Transverse colon (tissue), 4 donors: ENCODE data around the gene AMOTL2. TPM values are rescaled to one million over a fixed set of nuclear protein-coding genes. Genes with fewer than 3 reads are reported as not detected.

Experiments used
- DNase-seq: peaks from one replicate; pipeline ENCODE4 v3.0.0-alpha.2; 2019
- H3K27ac ChIP-seq, 4 donors: fragments of 200-600 bp; sonication (generic); 2 replicates each; pipeline ENCODE4 v1.5.1; 2016 to 2018; ENCODE audit warnings: inconsistent platforms in 4 of 4
- H3K27me3 ChIP-seq: fragments of 200-600 bp; sonication (generic); 2 replicates; pipeline ENCODE4 v1.5.1; 2017; ENCODE audit warnings: inconsistent platforms
- H3K36me3 ChIP-seq, 4 donors: fragments of 200-600 bp; sonication (generic); 2 replicates each; pipeline ENCODE4 v1.5.1; 2017 to 2019; ENCODE audit warnings: inconsistent platforms in 4 of 4
- H3K4me1 ChIP-seq, 4 donors: fragments of 200-600 bp; sonication (generic); 2 replicates each; pipeline ENCODE4 v1.5.1; 2017 to 2020; ENCODE audit warnings: inconsistent platforms in 4 of 4
- H3K4me3 ChIP-seq, 4 donors: fragments of 200-600 bp; sonication (generic); 1 replicate in 1 of 4; 2 replicates in 3 of 4; pipeline versions ENCODE4 v1.5.1 to v1.6.1; 2017 to 2019; ENCODE audit warnings: inconsistent platforms in 4 of 4
- H3K9me3 ChIP-seq, 2 donors: fragments of 200-600 bp; sonication (generic); 2 replicates each; pipeline ENCODE4 v1.5.1; 2017 to 2019; ENCODE audit warnings: inconsistent platforms in 2 of 2
- CTCF ChIP-seq, 5 experiments: fragments of 200-600 bp in 3 of 5; fragments of 450-650 bp in 2 of 5; sonication (generic) in 3 of 5; IDR thresholded peaks; 1 replicate in 2 of 5; 2 replicates in 3 of 5; pipeline ENCODE4 v1.5.1; 2016 to 2017; ENCODE audit warnings: antibody characterized with exemption in 5 of 5, inconsistent platforms in 3 of 5, mild to moderate bottlenecking in 2 of 5, moderate library complexity in 1 of 5
- EP300 ChIP-seq: sonication (generic); formaldehyde crosslinking; IDR thresholded peaks from one replicate; pipeline ENCODE4 v1.6.1; 2017; ENCODE audit warnings: antibody characterized with exemption, low read depth
- POLR2A ChIP-seq: fragments of 450-650 bp; IDR thresholded peaks from one replicate; pipeline ENCODE4 v1.6.1; 2016; ENCODE audit warnings: antibody characterized with exemption, mild to moderate bottlenecking, moderate library complexity
- POLR2AphosphoS5 ChIP-seq, 3 donors: sonication (generic); formaldehyde crosslinking; IDR thresholded peaks; one replicate each; pipeline ENCODE4 v1.6.1; 2016; ENCODE audit warnings: antibody characterized with exemption in 3 of 3
- WGBS, 2 donors: methylation state at CpG; one replicate each; pipeline ENCODE4 v1.1.5; 2018; ENCODE audit warnings: low coverage in 1 of 2; 5-methylcytosine and 5-hydroxymethylcytosine counted together
- in situ Hi-C, 4 donors: fragments of 200-750 bp; cut with MboI; loops; one replicate each; pipeline versions ENCODE4 v1.15.0 to v1.15.1; 2017; ENCODE audit warnings: low sequenced_read_pairs in 3 of 4, low pct_ligation_motif_present in 1 of 4, low pct_unique_long_range_greater_than_20kb in 1 of 4
- intact Hi-C: fragments of 100-400 bp; cut with DNase I; formaldehyde crosslinking; loops from one replicate; pipeline ENCODE4 v1.15.1; 2023; ENCODE audit warnings: low total_unique reads
- total RNA-seq, 4 donors: library from RNA; depleted of rRNA; stranded (reverse); fragments of >200 nt; gene quantifications; one replicate each; pipeline ENCODE4 v1.1.0, GENCODE V29; 2016

AMOTL2 gene
- total RNA-seq, 4 donors from 2014 or later: 14.5 to 50.9 (median 23.8) TPM

GRCh38 chr3:134409041-134409440 lies 34.8 kb upstream of the AMOTL2 start:
- TF ChIP-seq POLR2A (no peak), POLR2AphosphoS5 (IDR thresholded peaks at IDR 0.05) (no peak), EP300 (no peak), CTCF (IDR thresholded peaks at IDR 0.05) (no peak)
- H3K4me3 ChIP-seq: no peak overlapping the region
- peaks cover 41% of the 10 kb centered on the region for H3K27me3 ChIP-seq
- no peak overlapping the region for H3K27ac ChIP-seq
- no peaks in the 10 kb centered on the region for H3K9me3 ChIP-seq
- H3K4me1 ChIP-seq: peaks cover 6 to 13% (median 11%) of the 10 kb centered on the region in 4 donors
- intact Hi-C loops (no loop called here), in situ Hi-C loops (no loop called here)
- no peaks in the 10 kb centered on the region for H3K36me3 ChIP-seq
- WGBS, 2 donors: 62 to 81% methylated on average over 1 of the region's 1 CpG
- DNase-seq: no peak

- intact Hi-C loops (no loop called here), in situ Hi-C loops (no loop called here)
- DNase-seq: no peak
- Histone ChIP-seq H3K27ac (no peak overlapping the region), H3K4me3 (no peak overlapping the region), H3K4me1 (peaks cover 6 to 13% (median 11%) of the 10 kb centered on the region in 4 donors), H3K36me3 (no peaks in the 10 kb centered on the region), H3K27me3 (peaks cover 43% of the 10 kb centered on the region), H3K9me3 (peaks cover under 1% of the 10 kb centered on the region in 2 donors)
- 76% methylated on average over 6 of the region's 6 CpGs; no CpG with 5 or more reads in 1 of the 2 donors for WGBS, 2 donors
- no peak for TF ChIP-seq POLR2AphosphoS5 (IDR thresholded peaks at IDR 0.05)
- TF ChIP-seq POLR2A: no peak
- no peak for TF ChIP-seq CTCF (IDR thresholded peaks at IDR 0.05)
- TF ChIP-seq EP300: no peak
These were observed 33.0 kb upstream of the AMOTL2 start for GRCh38 chr3:134407239-134407625.

GRCh38 chr3:134406331-134407238 lies 32.3 kb upstream of the AMOTL2 start:
- intact Hi-C loops: no loop called here
- DNase-seq: peak; percentile 56
- peak overlapping the region; percentile 12 to 36 (median 28) for H3K4me3 ChIP-seq

More at GRCh38 chr3:134406331-134407238, 32.3 kb upstream of the AMOTL2 start:
- no peaks in the 10 kb centered on the region for H3K36me3 ChIP-seq
- peak overlapping the region in 1 of 4 donors; percentile 49 for H3K27ac ChIP-seq
- peaks cover 4 to 5% of the 10 kb centered on the region in 2 donors for H3K9me3 ChIP-seq
- TF ChIP-seq CTCF (IDR thresholded peaks at IDR 0.05) (no peak), POLR2A (no peak), POLR2AphosphoS5 (IDR thresholded peaks at IDR 0.05) (no peak), EP300 (no peak)
- 7% methylated on average over 50 of the region's 64 CpGs; no CpG with 5 or more reads in 1 of the 2 donors for WGBS, 2 donors
- in situ Hi-C loops: no loop called here
- H3K27me3 ChIP-seq: peaks cover 43% of the 10 kb centered on the region
- peaks cover 6 to 13% (median 11%) of the 10 kb centered on the region in 4 donors for H3K4me1 ChIP-seq
